Adipocyte (in vitro differentiated cells): Measurements from ENCODE around the gene TNS3.

ENCODE experiments used
- DNase-seq: peaks from one replicate; pipeline ENCODE4 v3.0.0-alpha.2; 2015; ENCODE audit warnings: low read depth
- H3K27me3 ChIP-seq: replicated peaks from 2 replicates; pipeline ENCODE4 v1.7.0; 2013; ENCODE audit warnings: mild to moderate bottlenecking, low read length, moderate library complexity; ENCODE audit not compliant: control insufficient read depth, insufficient read depth
- H3K36me3 ChIP-seq: 2 replicates; pipeline ENCODE4 v1.7.0; 2013; ENCODE audit warnings: low read length, mild to moderate bottlenecking, moderate library complexity; ENCODE audit not compliant: control insufficient read depth, insufficient read depth, severe bottlenecking
- H3K4me1 ChIP-seq: 2 replicates; pipeline ENCODE4 v1.7.0; 2013; ENCODE audit warnings: mild to moderate bottlenecking, low read length, moderate library complexity; ENCODE audit not compliant: control insufficient read depth, insufficient read depth
- H3K4me3 ChIP-seq: 2 replicates; pipeline ENCODE4 v1.7.0; 2013; ENCODE audit warnings: mild to moderate bottlenecking, low read length, moderate library complexity
- H3K9ac ChIP-seq: 2 replicates; pipeline ENCODE4 v1.7.0; 2013; ENCODE audit warnings: mild to moderate bottlenecking, low read length, moderate library complexity
- H3K9me3 ChIP-seq: 2 replicates; pipeline ENCODE4 v1.7.0; 2013; ENCODE audit warnings: mild to moderate bottlenecking, low read length, moderate library complexity; ENCODE audit not compliant: control insufficient read depth

Gene TNS3

GRCh38 chr7:47427051-47427643, 154.8 kb downstream of the TNS3 start:
- Histone ChIP-seq H3K4me3 (no peak overlapping the region), H3K9me3 (no peaks in the 10 kb centered on the region), H3K4me1 (no peaks in the 10 kb centered on the region), H3K27me3 (no peaks in the 10 kb centered on the region), H3K9ac (no peak overlapping the region), H3K36me3 (peaks cover 55% of the 10 kb centered on the region)
- DNase-seq = no peak

GRCh38 chr7:47424523-47424922, 157.4 kb downstream of the TNS3 start:
- H3K9ac ChIP-seq = no peak overlapping the region
- H3K27me3 ChIP-seq = no peaks in the 10 kb centered on the region
- peaks cover 73% of the 10 kb centered on the region for H3K36me3 ChIP-seq
- no peaks in the 10 kb centered on the region for H3K9me3 ChIP-seq
- DNase-seq = no peak
- no peak overlapping the region for H3K4me3 ChIP-seq
- H3K4me1 ChIP-seq = no peaks in the 10 kb centered on the region

DNA sequence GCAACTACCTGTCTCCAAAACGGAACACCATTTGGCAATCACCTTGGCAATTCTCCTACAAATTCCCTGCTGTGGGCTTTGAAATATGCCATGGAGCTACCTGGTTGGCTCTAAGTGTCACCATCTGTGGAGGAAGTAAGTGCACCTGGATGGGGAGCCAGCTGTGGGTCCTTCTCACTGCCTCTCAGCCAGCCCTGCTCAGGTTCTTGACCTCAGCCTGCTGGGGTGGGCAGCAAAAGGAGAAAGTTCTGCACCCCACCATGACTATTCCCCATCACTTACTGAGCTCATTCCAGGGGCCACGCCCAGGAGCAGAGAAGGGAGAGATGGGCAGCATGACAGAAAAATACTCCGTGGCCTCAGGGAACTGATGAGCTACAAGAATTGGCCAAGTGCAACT, 158.7 kb downstream of the TNS3 start:
- no peak overlapping the region for H3K9ac ChIP-seq
- no peaks in the 10 kb centered on the region for H3K9me3 ChIP-seq
- peaks cover 82% of the 10 kb centered on the region for H3K36me3 ChIP-seq
- H3K4me1 ChIP-seq = no peaks in the 10 kb centered on the region
- no peak for DNase-seq
- no peak overlapping the region for H3K4me3 ChIP-seq
- H3K27me3 ChIP-seq = no peaks in the 10 kb centered on the region

DNA sequence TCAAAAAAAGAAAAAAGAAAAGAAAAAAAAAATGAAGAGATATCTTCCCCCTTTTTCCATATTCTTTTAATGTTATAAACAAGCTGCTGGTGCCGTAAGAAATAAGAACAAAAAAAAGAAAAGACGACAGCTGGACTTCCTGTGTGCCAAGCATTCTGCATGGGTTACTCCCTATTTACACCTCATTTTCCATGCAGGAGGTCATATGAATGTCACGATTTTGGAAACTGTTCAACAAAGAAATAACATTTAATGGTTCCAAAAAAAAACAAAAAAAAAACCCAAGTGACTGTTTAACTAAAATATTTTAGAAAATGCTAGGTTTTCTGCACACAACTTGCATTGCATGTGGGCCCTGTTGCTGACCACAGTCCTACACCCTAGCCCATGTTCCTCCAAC, 159.3 kb downstream of the TNS3 start:
- no peak for DNase-seq
- Histone ChIP-seq H3K9ac (no peak overlapping the region), H3K4me1 (no peaks in the 10 kb centered on the region), H3K27me3 (no peaks in the 10 kb centered on the region), H3K4me3 (no peak overlapping the region), H3K9me3 (no peaks in the 10 kb centered on the region), H3K36me3 (peaks cover 77% of the 10 kb centered on the region)

DNA sequence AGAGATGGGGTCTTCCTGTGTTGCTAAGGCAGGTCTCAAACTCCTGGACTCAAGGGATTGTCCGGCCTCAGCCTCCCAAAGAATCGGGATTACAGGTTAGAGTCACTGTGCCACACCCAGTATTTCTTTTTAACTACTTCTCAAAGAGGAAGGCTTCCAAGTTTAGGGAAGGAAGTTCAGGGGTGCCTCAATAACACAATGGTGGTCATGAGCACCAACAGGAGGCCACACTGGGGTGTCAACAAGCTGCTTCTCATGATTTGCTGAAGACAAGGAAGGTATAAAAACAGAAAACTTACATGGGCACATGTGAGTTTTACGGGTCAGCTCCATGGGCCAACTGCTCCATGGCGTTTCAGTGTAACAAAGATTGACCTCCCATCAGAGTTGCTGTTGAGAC, 160.5 kb downstream of the TNS3 start:
- H3K27me3 ChIP-seq = no peaks in the 10 kb centered on the region
- H3K36me3 ChIP-seq = peaks cover 74% of the 10 kb centered on the region
- no peak overlapping the region for H3K9ac ChIP-seq
- no peaks in the 10 kb centered on the region for H3K9me3 ChIP-seq
- no peak overlapping the region for H3K4me3 ChIP-seq
- DNase-seq = no peak
- no peaks in the 10 kb centered on the region for H3K4me1 ChIP-seq

- Histone ChIP-seq H3K4me1 (no peaks in the 10 kb centered on the region), H3K27me3 (no peaks in the 10 kb centered on the region), H3K4me3 (no peak overlapping the region), H3K36me3 (peaks cover 76% of the 10 kb centered on the region), H3K9ac (no peak overlapping the region), H3K9me3 (no peaks in the 10 kb centered on the region)
- no peak for DNase-seq
These were observed 161.7 kb downstream of the TNS3 start for GRCh38 chr7:47420122-47420780.

DNA sequence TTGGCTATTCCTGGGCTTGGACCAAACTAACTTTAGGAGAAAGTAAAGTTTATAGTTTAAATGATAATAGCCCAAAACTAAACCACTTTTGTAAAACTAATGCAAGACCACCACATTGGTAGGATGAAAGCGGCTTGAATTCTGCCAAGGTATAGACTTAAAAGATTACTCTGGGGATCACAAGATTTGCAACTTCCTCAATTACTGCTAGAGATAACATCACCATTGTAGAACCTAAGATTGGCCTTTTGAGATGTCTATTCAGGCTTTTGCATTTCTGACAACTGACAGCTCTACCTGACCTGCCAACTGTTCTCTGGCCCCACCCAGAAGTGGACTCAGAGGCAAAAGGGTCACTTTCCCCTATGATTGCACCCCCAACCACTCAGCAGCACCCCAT, 162.4 kb downstream of the TNS3 start:
- H3K9me3 ChIP-seq = no peaks in the 10 kb centered on the region
- peaks cover 77% of the 10 kb centered on the region for H3K36me3 ChIP-seq
- H3K4me3 ChIP-seq = no peak overlapping the region
- DNase-seq = no peak
- H3K27me3 ChIP-seq = no peaks in the 10 kb centered on the region
- H3K9ac ChIP-seq = no peak overlapping the region
- H3K4me1 ChIP-seq = no peaks in the 10 kb centered on the region

- peak; percentile 12 for DNase-seq
- Histone ChIP-seq H3K9me3 (no peaks in the 10 kb centered on the region), H3K36me3 (peaks cover 76% of the 10 kb centered on the region), H3K4me3 (no peak overlapping the region), H3K9ac (no peak overlapping the region), H3K4me1 (no peaks in the 10 kb centered on the region), H3K27me3 (no peaks in the 10 kb centered on the region)
These were observed 163.2 kb downstream of the TNS3 start for GRCh38 chr7:47418601-47419309.

DNA sequence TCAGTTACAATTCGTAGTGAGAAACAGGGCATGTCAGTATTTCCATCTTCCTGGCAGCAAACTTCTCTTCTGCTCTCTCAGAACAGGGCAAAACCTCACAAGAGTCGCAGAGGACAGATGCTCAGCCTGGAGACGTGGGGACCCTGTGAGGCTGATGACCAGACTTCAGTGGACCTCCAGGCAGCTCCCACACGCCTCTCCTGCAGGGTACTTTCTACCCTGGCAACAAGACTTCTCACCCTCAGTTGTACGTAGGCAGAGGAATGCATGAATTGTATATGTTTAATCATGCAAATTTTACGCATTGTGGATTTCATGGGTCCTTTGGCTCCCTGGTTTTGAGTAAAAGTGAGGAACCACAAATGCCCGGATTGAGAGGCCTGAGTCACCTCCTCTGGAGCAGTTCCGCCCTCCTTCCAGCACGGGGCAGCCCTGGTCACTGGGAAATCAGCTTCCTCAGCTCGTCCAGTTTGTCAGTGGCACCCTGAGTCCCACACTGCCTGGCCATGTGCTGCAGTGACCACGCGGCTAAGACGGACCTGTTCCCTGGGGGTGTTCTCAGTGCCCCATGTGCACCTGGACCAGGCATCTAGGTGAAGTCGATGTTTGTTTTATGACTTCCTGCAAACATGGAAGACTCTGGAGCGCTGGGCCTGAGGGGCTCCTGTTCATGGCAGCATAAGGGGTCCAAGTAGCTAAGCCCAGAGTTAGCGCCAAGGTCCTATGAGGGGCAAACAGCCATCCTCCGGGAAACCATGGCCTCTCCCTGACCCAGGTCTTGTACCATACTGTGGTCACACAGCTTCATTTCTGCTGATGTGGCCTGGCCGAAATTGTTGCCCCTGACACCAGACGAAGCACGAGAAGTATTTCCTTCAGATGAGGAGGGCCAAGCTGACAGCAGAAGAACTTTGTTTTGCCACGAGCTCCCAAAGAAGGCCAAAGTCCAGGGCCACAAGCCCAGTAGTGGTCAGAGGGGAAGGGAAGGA, 165.1 kb downstream of the TNS3 start:
- no peaks in the 10 kb centered on the region for H3K4me1 ChIP-seq
- H3K4me3 ChIP-seq = no peak overlapping the region
- H3K9me3 ChIP-seq = no peaks in the 10 kb centered on the region
- peaks cover 73% of the 10 kb centered on the region for H3K36me3 ChIP-seq
- no peak overlapping the region for H3K9ac ChIP-seq
- no peaks in the 10 kb centered on the region for H3K27me3 ChIP-seq
- DNase-seq = no peak

- Histone ChIP-seq H3K27me3 (no peaks in the 10 kb centered on the region), H3K36me3 (peaks cover 77% of the 10 kb centered on the region), H3K4me3 (no peak overlapping the region), H3K9ac (no peak overlapping the region), H3K9me3 (no peaks in the 10 kb centered on the region), H3K4me1 (no peaks in the 10 kb centered on the region)
- no peak for DNase-seq
These were observed 166.3 kb downstream of the TNS3 start for GRCh38 chr7:47415318-47416212.
